SKM-1 treated with dmso at 0.1 percent for 144 hours (cell line): ENCODE results near the gene ZNF521.
A peak's percentile ranks its signal among the peaks of the same experiment; 100 is the strongest.

Experiments
- DNase-seq: peaks from one replicate; lab custom pipeline; 2025; ENCODE audit not compliant: unreplicated experiment; lab: John Stamatoyannopoulos, UW

ZNF521 gene

DNA sequence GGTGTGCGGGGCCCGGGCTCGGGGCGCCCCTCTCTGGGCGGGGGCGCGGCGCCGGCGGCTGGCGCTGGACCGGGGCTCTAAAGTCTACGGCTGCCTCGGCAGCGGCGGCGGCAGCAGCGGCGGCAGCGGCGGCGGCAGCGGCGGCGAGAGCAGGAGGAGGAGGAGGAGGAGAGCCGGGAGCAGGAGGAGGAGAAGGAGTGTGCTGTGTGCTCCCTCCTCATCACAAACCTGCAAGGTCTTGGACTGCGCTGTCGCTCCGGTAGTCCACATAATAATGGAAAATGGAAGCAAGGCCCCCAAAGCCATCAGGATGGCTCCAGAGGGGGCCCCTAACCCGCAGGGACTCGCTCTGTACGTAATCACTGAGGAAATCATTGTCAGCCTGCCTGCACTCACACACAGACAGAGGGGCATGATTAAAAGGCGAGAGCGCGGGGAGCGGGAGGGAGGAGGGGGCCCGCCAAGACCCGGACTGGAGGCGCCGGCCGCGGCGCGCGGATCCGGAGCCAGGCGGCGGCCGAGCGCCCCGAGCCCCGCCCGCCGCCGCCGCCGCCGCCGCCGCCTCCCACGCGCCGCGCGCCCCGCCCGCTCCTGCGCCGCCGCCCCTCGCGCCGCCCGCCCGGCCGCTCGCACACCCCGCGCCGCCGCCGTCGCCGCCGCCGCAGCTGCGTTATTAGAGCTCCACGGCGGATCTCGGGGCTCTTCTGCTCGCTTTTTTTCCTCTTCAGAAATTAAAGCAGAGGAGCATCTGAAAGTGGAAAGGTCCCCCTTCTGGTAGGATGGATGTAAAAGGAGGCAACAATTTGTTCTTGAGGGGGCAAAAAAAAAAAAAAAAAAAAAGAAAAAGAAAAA, at the start of gene ZNF521:
Gene ZNF521, minus strand, starts transcription at position 390 of the 852 bp plus-strand sequence. CDS start 1,220 bp downstream, outside the sequence.
- DNase-seq, result peak; percentile 17

DNA sequence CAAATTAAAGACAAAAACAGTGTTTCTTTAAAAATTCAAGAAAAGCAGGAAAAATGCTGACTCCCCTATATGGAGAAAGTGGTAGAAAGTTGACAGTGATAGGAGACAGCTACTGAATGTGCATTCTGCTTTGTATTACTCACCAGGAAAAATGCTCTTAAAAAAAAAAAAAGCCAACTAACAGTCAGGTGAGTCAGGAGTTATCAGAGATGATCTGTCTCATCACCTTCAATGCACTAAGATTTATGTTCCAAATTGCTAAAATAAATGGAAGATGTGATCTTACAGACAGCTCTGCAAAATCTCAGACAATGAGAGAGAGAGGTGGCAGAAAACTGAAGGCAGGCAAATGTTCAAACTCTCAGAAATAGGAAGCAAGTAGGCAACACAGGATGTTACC, 47.6 kb upstream of the ZNF521 start:
- DNase-seq, result no peak

DNA sequence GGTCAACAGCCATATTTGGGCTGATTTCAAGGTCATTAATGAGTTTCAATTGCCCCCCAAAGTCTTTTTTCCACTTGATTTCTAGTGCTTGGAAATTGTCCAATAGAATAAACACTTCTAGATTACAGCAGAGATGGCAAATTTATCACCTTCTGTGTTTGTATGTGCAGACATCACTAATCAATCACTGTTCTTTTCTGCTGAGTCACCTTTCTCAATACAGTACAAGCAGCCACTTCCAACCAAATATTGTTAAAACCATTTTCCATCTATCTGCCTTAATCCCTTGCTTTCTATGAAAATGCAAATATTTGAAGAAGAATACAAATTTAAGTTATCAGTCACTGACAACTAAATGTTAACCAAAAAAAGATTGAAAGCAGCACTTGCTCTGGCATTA, 40.2 kb upstream of the ZNF521 start:
- no peak for DNase-seq

DNA sequence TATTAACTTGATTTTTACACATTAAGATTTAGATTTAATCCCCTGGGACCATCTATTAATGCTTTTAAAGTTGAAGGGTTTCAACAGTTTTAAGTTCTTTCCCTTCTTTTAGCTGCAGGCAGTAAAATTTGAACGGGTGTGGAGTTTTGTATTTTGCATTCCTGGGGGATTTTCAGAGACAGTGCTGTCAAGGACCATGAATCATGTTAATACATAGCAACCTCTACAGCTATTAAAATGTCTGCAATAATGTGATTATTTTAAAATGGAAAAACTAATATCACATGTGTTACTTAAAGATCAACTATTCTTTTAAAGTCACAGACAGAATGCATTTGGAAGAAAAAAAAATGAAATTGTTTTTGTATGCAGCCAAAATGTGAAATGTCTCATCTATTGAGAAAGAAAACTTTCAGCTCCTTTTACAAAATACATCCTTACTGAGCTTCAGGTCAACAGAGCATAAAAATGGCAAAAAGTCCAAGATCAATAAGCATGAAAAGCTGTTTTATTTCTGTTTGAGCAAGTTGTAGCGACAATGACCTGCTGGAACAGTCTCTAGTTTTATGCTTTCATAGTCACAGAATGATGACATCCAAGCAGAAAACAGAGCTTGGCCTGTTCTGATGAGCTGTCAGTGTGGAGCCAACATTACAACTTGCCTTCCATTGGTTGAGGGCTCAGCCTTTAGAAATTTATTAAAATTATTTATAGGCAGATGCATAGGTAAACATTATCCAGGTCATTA, 21.6 kb upstream of the ZNF521 start:
- no peak for DNase-seq

DNA sequence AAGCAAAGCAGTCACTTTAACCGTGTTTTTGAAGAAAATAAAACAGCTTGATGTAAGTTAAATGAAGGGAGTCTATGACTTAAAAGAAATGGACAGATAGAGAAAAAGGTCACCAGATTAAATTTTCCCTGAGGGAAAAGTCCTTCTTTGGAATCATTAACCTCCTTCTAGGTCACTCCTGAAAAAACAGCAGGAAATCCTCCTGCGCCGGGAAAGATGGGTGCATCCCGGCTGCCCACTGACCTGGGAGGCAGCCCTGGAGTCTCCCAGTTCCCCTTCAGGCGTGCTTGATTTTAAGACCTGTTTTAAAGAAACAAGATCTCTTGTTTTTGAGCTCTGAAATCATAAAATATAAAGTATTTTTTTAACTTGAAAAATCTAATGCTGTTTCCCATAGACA, 18.4 kb upstream of the ZNF521 start:
- no peak for DNase-seq

DNA sequence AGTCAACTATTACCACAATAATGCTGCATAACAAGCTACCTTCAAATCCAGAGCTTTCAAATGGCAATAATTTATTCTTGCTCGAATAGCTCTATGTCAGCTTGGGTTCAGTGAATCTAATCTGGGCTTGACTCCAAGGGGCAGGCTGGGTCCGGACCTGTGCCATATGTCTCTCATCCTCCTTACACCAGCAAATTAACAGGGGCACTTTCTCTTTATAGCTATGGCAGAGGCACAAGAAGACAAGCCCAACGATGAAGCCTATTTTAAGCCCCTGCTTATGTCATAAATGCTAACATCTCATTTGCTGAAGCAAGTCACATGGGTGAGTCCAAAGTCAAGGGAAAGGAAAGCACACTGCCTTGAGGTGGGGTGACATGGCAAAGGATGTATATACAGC, 13.3 kb upstream of the ZNF521 start:
- no peak for DNase-seq

DNA sequence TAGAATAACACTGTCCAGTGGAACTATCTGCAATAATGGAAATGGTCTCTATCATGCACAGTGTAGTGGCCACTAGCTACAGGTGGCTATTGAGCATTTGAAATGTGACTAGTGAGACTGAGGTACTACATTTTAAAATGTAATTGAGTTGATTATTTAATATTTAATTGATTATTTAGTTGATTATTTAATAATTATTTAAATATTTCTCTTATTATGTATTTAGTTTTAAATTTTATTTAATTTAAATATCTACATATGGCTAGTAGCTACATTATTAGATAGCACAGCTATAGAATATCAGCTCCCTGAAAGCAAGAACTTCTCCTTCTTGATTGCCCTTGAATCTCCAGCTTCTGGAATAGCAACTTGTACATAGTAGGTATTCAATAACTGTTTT, 12.8 kb upstream of the ZNF521 start:
- no peak for DNase-seq

DNA sequence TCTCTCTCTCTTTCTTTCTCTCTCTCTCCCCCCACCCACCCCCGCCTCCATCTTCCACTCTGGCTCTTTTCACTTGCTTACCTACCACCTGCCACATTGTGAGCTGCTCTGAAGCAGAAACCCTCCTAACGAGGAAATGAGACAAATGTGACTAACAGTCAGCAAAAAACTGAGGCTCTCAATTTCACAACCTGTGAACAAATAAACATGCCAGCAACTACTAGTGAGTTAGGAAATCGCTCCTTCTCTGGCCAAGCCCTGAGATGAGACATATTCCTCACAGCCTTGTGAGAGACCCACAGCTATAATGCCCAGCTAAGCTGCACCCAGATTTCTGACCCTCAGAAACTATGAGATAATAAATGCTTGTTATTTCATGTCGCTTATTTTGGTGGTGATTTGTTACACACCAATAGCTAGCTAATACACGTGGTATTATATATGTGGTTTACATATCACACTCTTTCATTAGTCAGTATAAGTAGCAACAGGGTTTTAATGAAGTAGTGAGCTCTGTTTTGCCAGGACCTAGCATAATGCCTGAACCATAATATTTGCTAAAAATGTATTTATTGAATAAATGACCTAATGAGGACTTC, 8.4 kb upstream of the ZNF521 start:
- peak; percentile 13 for DNase-seq

DNA sequence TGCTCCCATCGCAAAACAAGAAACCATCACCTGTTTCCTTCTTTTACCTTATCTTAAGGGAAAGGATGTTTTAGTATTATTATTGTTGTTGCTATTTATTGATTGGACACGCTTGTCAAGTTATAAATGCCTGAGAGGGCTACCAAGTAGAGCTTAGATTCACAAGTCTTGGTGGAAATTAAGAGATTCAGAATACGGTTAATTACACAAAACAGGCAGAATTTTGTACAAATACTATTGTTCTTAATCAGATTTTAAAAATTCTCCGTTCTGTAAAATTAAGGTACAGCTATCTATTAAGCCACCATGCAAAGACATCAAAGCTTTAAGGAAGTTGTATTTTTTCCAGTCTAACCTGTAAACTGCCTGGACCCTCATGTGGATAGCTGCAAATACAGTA, 1.1 kb upstream of the ZNF521 start:
- DNase-seq, result no peak

DNA sequence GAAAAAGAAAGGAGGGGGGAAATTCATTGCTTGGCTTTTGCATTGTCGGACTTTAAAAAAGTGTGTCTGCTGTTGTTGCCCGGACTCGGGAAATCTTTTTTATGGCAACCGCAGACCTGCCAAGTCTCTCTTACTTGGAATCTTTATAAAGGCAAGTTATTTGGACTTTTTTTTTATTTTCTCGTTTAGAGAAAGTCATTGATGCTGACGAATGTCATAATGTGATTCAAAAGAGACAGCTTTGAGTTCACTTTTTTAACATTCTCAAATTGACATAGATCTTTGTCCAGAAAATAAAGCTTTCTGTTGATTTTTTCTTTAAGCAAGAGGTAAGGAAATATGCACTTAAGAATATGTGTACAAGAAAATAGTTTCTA, 651 bp upstream of the ZNF521 start:
- no peak for DNase-seq

DNA sequence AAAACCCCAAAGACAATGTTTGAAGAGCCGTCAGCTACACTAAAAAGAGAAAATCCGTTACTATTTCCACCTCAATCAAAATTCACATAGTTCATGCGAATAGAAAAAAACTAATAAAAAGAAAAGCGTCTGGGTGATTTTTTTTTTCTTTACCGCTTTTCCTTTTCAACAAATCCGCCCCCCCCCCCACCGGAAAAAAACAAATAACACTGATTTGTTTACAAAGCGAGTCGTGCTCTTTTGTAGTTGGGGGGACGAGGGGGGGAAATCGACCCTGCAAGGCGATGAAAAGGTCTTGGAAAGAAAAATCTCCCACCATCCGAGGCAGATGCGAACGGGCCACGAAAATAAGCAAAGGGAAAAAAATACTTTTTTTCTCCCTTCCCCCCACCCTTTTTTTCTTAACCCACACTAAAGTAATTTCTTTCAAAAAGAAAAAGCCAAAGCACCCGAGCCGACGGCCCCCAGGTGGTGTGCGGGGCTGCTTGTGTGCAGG, 638 bp downstream of the ZNF521 start:
- DNase-seq, result no peak

DNA sequence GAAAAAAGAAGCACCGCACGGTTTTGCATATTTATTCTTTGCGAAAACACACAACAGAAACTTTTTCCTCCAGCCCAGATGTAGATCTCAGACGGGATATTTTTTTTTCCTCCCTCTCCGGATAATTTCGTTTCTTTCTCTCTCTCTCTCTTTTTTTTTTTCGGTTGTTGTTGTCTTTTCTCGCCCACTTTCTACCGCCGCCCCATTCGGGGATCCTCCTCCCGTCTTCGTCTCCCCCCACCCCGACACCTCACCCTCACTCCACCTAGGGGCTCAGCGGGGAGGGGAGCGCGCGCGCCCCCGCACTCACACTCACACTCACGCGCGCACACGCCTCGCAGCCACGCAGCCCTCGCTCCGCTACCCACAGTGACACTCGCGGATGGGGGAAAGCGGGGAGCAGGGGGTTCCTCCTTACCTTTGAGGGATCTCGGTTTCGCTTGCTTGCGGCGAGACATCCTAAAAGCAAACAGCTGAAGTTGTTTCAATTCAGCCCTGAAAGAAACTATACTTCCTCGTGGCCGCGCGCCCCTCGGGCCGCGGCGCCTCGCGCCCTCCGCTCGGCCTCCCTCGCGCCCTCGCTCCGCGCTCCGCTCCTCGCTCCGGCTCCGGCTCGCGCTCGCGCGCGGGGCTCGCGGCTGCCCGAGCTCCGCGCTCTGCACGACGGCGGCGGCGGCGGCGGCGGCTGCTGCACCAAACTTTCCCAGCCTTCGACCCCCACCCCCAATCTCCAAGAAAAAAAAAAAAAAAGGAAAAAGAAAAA, 1.3 kb downstream of the ZNF521 start:
- DNase-seq, result no peak

DNA sequence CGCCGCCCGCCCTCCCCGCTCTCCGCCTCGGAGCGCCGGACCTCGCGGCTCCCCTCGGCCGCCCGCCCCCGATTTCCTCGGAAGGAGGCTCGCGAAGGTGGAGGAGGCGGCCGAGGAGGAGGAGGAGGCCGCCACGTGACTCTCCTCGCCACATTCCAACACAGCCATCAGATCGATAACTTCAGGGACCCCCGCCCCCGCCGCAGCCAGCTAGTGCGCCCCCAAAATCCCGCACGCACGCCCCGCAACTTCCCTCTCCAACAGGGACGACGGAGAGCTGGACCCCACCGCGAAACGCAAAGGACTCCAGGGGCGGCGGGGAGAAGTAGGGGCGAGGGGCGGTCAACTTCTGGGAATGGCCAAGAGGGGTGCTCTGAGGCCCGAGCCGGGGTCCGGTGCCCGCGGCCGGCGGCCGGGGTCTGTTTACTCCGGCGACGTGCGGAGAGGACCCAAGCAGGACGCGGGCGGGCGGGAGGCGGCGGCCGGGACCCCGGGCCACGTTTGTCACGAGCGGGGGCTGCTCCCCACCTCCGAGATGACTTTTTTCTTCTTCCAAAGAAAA, 2.0 kb downstream of the ZNF521 start:
- DNase-seq, result no peak

DNA sequence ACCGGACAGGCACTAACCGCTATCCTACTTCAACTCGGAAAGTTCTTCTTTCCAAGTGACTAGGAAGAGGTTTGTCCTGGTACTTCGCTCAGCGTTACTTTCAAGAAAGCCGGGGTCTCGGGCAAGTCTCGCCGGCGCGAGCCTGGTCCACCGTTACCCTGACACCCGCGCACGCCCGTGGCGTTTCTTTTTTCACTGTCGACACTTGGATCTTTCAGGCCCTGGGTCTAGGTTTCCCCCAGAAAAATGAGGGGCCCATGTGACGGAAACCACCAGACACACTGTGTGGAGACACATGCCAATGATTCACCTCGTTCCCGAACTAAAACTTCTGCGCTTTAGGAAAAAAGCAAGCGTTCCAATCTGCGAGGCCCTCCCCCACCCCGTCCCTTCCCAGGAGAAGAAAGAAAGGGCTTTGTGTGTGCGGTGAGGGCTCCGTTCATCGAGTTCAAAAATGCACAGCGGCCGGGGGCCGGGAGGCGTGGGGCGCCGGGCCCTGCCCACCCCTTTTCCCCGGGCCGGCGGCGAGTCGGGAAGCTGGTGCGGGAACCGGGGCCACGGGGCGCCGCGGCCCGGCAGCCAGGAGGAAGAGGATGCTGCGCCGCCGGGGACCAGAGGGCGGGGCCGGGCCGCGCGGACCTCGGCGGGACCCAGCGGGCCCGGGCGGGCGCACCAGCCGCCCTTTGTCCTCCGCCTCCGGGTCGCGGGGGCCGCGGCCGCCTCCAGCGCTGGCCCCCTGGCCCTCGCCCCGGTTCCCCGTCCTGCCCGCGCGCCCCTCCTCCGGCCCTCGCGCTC, 2.6 kb downstream of the ZNF521 start:
- no peak for DNase-seq

DNA sequence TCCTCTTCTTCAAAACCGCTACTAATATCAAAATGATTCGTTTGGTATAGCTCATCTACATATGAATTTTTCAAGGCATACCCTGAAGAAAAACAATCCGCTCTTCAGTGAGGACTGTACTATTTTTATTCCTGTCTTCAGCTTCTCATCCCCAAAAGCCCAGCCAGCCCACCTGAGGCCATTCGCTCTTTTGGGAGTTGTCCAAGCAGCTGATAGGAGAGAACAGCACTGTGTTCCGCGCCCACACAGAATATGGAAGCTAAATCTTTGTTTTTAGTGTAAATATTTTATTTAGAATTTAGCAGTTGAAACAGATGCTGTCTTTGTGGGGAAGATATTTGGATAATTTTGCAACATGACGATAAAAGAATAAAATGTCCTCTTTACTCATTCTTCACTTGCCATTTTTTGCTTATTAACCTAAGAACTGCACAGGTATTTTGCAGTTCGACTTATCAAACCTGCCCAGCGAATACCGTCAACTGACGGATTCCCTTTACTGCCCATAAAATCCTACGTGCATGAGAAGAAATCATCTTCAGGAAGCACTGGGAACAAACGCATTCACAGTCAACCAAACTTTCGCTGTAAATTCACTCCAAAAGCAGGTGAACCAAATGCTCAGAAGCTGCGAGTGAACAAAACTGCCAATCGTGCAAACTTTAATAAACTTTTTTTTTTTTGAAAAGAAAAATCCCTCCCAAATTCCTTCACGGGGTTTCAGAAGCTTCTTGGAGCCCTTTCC, 3.4 kb downstream of the ZNF521 start:
- DNase-seq, result no peak

DNA sequence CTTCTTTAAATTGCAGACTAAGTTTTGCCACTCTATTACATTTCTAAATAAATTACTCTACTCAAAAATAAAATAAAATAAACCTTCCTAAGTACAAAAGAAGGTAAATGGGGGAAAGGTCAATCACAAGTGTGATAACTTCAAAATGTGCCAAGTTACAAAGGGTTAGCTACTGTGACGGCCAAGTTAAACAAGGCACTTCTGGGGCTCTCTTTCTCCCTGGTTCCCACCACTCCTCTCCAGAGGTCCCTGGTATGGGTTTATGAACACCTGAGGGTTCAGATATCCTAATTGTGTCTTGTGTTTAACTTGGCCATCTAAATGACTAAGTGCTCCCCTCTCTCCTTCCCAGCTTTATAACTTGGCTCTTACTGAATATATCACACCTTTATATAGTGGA, 5.4 kb downstream of the ZNF521 start:
- DNase-seq, result no peak

DNA sequence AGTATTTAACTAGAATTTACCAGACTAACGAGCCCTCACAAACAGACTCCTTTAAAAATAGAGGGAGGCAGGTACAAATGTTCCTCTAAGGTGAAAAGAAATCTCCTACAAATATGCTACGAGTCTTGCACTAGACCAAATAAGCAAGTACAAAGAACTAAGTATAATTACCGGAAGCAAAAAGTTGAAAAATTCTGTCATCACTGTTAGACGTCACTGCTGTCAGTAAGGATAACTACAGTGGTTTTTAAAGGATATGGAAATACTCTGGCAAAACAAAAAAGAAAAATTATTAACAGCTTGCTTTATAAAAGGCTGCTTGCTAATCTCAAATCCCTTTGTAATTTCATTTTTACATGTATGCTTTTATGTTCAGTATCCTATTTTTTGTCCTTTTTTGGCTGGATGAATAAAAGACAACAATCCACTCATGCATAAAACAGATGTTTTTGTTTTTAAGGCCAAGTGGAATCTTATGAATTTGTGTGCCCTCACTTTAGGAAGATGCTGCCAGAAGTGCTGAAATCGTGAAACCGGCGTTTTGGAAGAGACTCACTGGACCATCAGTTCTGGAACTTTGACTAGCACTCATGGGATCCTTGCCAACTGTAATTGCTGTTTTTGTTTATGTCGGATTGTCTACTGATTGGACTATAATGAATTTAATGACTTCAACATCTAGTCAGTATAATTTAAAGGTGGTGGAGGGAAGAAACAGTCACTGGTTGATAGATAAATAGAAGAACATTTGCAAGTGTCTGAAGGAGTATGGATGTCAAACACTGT, 6.7 kb downstream of the ZNF521 start:
- no peak for DNase-seq

DNA sequence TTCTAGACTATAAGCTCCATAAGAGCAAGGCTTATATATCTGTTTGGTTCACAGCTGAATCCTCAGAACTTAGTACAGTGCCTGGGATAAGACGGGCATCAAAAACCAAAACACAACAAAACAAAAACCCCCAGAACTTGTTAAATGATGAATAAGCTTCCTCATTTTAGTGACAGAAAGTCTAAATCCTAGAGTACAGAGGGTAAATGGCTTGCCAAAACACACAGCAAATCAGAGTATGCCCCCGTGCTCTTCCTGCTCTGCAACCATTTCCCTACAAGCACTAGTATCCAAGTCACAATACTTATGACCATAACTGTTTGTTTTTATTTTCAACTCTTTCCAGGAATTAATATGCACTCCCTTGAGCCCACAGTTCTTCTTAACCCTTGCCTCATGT, 10.1 kb downstream of the ZNF521 start:
- no peak for DNase-seq

DNA sequence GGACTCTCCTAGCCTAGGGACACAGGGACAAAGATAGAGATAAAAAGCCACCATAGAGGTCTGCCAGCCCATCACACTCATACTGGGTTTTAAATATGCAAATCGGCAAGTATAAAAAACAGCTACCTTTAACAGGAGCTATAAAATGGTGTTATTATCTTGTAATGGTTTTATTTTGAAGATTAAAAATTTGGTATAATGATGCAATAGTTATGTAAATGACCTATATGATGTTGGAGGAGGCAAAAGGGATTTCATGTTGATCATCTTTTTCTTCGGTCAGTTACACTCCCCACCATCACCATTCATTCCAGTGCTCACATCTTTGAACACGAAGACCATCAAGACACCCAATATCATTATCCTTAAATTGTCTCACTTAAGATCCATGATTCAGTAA, 11.2 kb downstream of the ZNF521 start:
- no peak for DNase-seq
